ENCODE data around the gene PRR7. TPM values are rescaled to one million over a fixed set of nuclear protein-coding genes. Genes with fewer than 3 reads are reported as not detected.

Gene PRR7
- total RNA-seq, 2 experiments from 2014 or later, result 9.8 to 11.6 TPM

DNA sequence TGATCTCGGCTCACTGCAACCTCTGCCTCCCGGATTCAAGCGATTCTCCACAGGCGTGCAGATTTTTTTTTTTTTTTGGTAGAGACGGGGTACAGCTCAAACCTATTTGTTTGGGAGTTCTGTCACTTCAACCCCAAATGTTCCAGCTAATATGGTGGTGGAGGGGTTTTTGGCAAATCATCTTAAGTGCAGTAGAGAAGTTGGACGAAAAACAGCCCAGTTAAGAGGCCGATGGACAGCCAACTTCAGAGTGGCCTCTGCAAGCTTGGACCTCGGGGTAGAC is 756 bp upstream of the PRR7 start:
- Mint-ChIP-seq H3K36me3 (ENCODE audit: low read depth) (peaks cover 19% of the 10 kb centered on the region), H3K9me3 (ENCODE audit: insufficient read depth) (no peaks in the 10 kb centered on the region), H3K4me1 (ENCODE audit: low read depth) (peaks cover 43% of the 10 kb centered on the region), H3K27me3 (ENCODE audit: low read depth) (peaks cover 6% of the 10 kb centered on the region), H3K4me3 (peak overlapping the region; percentile 60), H3K27ac (peak overlapping the region; percentile 65)
- DNase-seq (no peak), ATAC-seq (no peak)
- CTCF ChIA-PET, result interaction anchor here (1.2 to 9.0 kb wide), 10 partner anchors 9 to 136 kb away, joined by 3 to 177 read pairs (median 16); no protein-coding TSS in a partner anchor
- POLR2A ChIA-PET, result interaction anchor here (0.6 to 19.4 kb wide), 11 partner anchors 8 to 140 kb away, joined by 3 to 245 read pairs (median 5); partner anchors contain the start of gene GRK6

GRCh38 chr5:177447066-177447610 is 524 bp downstream of the PRR7 start:
- peak overlapping the region; percentile 70 for H3K4me3 Mint-ChIP-seq
- ChIA-PET POLR2A (interaction anchor here (0.8 to 19.4 kb wide), 9 partner anchors 7 to 134 kb away, joined by 3 to 245 read pairs (median 6); partner anchors contain the start of gene GRK6), CTCF (interaction anchor here (0.7 to 9.0 kb wide), 10 partner anchors 8 to 57 kb away, joined by 3 to 177 read pairs (median 6); no protein-coding TSS in a partner anchor)
- H3K9me3 Mint-ChIP-seq (ENCODE audit: insufficient read depth), result no peaks in the 10 kb centered on the region
- peak; percentile 49 for ATAC-seq
- peaks cover 46% of the 10 kb centered on the region for H3K4me1 Mint-ChIP-seq (ENCODE audit: low read depth)
- peaks cover 12% of the 10 kb centered on the region for H3K36me3 Mint-ChIP-seq (ENCODE audit: low read depth)
- H3K27me3 Mint-ChIP-seq (ENCODE audit: low read depth), result peaks cover 6% of the 10 kb centered on the region
- DNase-seq, result peak; percentile 81
- H3K27ac Mint-ChIP-seq, result no peak overlapping the region

- POLR2A ChIA-PET, result interaction anchor here (0.8 to 19.4 kb wide), 10 partner anchors 7 to 135 kb away, joined by 3 to 245 read pairs (median 6); partner anchors contain the start of gene GRK6
- peaks cover 6% of the 10 kb centered on the region for H3K27me3 Mint-ChIP-seq (ENCODE audit: low read depth)
- no peaks in the 10 kb centered on the region for H3K9me3 Mint-ChIP-seq (ENCODE audit: insufficient read depth)
- H3K4me3 Mint-ChIP-seq, result peak overlapping the region; percentile 70
- DNase-seq (no peak), ATAC-seq (no peak)
- H3K4me1 Mint-ChIP-seq (ENCODE audit: low read depth), result peaks cover 43% of the 10 kb centered on the region
- H3K27ac Mint-ChIP-seq, result peak overlapping the region; percentile 52
- CTCF ChIA-PET, result interaction anchor here (0.7 to 9.0 kb wide), 10 partner anchors 9 to 79 kb away, joined by 3 to 177 read pairs (median 6); no protein-coding TSS in a partner anchor
- peaks cover 6% of the 10 kb centered on the region for H3K36me3 Mint-ChIP-seq (ENCODE audit: low read depth)
Measured at GRCh38 chr5:177447611-177448243, 1.1 kb downstream of the PRR7 start.

GRCh38 chr5:177448244-177448950 is 1.8 kb downstream of the PRR7 start:
- ATAC-seq (no peak), DNase-seq (no peak)
- ChIA-PET CTCF (interaction anchor here (1.1 to 9.0 kb wide), 9 partner anchors 9 to 79 kb away, joined by 3 to 177 read pairs (median 6); no protein-coding TSS in a partner anchor), POLR2A (interaction anchor here (1.0 to 19.4 kb wide), 6 partner anchors 8 to 135 kb away, joined by 3 to 245 read pairs (median 6); partner anchors contain the start of gene GRK6)
- peak overlapping the region; percentile 70 for H3K4me3 Mint-ChIP-seq
- peaks cover 48% of the 10 kb centered on the region for H3K4me1 Mint-ChIP-seq (ENCODE audit: low read depth)
- H3K9me3 Mint-ChIP-seq (ENCODE audit: insufficient read depth), result no peaks in the 10 kb centered on the region
- H3K27me3 Mint-ChIP-seq (ENCODE audit: low read depth), result peaks cover 9% of the 10 kb centered on the region
- peak overlapping the region; percentile 58 for H3K27ac Mint-ChIP-seq
- peaks cover 2% of the 10 kb centered on the region for H3K36me3 Mint-ChIP-seq (ENCODE audit: low read depth)

DNA sequence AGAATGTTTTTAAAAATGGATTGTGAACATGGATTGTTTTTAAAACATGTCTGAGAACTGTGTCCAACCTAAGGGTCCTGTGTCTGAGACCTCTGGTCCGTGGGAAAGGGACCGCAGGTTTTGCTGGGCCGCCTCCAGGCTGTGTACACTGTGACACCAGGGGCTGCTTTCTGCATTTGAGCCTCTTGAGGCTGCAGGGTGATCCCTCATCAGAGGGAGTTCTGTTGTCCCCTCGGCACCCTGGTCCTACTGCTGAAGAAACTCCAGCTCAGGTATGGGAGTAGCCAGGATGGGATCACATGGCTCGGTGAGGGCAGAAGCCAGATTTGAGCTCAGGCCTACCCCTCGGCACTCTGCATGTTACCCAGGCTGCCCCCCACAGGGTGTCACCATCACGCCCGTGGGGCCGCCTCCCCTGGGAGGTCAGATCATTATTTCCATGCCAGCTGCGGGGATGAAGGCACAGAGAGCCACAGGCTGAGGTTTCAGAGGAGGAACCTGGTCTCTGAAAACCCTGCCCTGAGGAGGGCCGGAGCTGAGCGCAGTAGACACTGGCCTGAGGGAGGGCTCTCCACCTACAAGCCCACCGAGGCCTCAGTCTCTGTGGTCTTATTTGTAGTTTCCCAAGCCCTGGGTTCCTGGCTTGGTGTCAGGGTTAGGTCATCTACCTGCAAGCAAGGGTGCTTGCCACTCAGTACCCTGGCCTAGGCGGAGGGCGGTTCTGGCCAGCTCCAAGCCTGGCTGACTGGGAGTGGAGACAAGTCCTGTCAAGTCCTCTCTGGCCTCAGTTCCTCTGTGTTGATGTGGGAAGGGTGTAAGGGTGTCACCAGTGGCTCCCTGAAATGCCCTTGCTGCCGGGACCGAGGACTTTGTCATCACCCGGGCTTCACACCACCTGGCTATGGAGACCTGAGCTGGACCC is 2.8 kb downstream of the PRR7 start:
- no peak for DNase-seq
- ATAC-seq, result no peak
- Mint-ChIP-seq H3K36me3 (ENCODE audit: low read depth) (peaks cover 2% of the 10 kb centered on the region), H3K27ac (no peak overlapping the region), H3K4me3 (no peak overlapping the region), H3K9me3 (ENCODE audit: insufficient read depth) (no peaks in the 10 kb centered on the region), H3K27me3 (ENCODE audit: low read depth) (peaks cover 9% of the 10 kb centered on the region), H3K4me1 (ENCODE audit: low read depth) (peaks cover 49% of the 10 kb centered on the region)
- ChIA-PET POLR2A (interaction anchor here (1.1 to 19.4 kb wide), 4 partner anchors 19 to 89 kb away, joined by 4 to 245 read pairs (median 16); partner anchors contain the start of gene GRK6), CTCF (interaction anchor here (1.4 to 9.0 kb wide), 5 partner anchors 8 to 59 kb away, joined by 4 to 177 read pairs (median 6); no protein-coding TSS in a partner anchor)

GRCh38 chr5:177450667-177451424 is 4.2 kb downstream of the PRR7 start:
- ATAC-seq (no peak), DNase-seq (no peak)
- Mint-ChIP-seq H3K36me3 (ENCODE audit: low read depth) (peaks cover 2% of the 10 kb centered on the region), H3K4me3 (no peak overlapping the region), H3K9me3 (ENCODE audit: insufficient read depth) (no peaks in the 10 kb centered on the region), H3K27me3 (ENCODE audit: low read depth) (peaks cover 9% of the 10 kb centered on the region), H3K4me1 (ENCODE audit: low read depth) (peaks cover 34% of the 10 kb centered on the region), H3K27ac (no peak overlapping the region)
- ChIA-PET CTCF (interaction anchor here (1.1 to 9.0 kb wide), 5 partner anchors 22 to 60 kb away, joined by 5 to 337 read pairs (median 175); partner anchors contain the start of genes GRK6 and PFN3), POLR2A (interaction anchor here (0.8 to 19.4 kb wide), 2 partner anchors 14 to 21 kb away, joined by 3 to 245 read pairs; partner anchors contain the start of gene GRK6)

DNA sequence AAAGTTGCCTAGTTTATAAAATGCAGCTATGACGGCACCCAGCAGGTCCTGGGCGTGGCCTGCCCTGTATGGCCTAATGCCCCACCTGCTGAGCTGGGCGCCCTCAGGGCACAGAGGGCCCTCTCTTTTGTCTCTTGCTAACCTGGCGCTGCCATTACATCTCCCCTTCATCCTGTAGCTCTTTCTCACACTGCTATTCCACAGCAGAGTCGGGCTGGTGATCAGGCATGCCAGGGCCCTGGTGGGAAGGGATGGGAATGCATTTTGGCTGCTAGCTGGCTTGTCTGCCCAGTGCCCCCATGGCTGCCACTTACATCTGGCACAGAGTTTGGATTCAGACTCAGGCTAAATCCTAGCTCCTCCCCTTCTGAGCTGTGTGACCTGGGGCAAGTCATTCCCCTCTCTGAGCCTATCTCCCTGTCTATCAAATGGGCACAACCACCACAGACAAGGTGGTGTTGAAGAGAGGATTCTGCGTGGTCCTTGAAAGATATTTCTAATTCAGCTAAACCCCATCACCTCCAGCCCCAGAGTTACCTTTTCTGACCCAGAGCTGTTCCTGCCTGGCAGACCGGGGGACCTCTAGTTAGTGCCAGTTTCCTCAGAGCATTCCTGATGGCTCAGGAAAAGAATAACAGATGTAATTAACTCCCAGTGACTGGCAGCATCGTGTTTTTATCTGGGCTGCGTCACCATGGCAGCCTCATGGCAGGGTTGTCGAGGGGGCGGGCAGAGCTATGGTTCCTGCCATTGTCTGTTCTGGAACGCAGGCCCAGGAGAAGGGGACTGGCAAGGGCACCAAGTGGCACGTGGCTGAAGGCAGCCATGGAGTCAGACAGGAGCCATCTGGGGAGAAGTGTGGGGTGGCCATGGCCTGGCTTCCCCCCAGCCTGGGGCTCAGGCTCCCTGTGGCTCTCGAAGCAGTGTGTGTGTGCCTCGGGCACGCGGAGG is 6.3 kb downstream of the PRR7 start:
- H3K9me3 Mint-ChIP-seq (ENCODE audit: insufficient read depth), result no peaks in the 10 kb centered on the region

DNA sequence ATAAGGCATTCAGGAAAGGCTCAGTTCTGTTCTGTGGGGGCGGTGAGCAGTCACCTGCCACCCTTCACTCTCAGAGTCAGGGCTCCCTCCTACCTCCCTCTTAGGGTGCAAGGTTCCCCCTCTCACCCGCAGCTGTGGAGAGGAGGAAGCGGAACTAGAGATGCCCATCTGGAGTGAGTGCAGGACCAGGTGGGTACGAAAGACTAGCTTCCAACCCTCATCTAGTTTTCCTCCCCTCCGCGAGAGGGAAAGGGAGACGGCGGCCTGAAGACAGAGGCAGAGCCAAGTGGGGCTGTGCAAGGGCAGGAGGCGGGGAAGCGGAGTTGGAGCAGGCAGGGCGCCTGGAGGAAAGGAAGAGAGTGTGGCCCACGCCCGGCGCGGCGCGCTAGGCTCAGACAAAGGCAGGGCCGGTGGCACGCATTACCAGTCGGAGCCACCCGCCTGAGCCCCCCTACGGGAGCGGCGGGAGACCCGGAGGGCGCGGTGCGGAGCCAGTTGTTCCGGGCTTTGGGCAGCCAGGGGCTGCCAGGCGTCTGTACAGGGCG is 7.3 kb downstream of the PRR7 start:
- H3K27ac Mint-ChIP-seq, result peak overlapping the region; percentile 77
- H3K4me1 Mint-ChIP-seq (ENCODE audit: low read depth), result peaks cover 30% of the 10 kb centered on the region
- ChIA-PET POLR2A (interaction anchor here (1.1 to 19.4 kb wide), 5 partner anchors 8 to 64 kb away, joined by 3 to 245 read pairs (median 21); partner anchors contain the start of genes GRK6 and PRR7), CTCF (interaction anchor here (1.1 to 8.6 kb wide), 19 partner anchors 9 to 145 kb away, joined by 3 to 337 read pairs (median 16); partner anchors contain the start of genes DDX41, GRK6, PDLIM7 and PFN3)
- no peaks in the 10 kb centered on the region for H3K9me3 Mint-ChIP-seq (ENCODE audit: insufficient read depth)
- DNase-seq (no peak), ATAC-seq (no peak)
- H3K36me3 Mint-ChIP-seq (ENCODE audit: low read depth), result peaks cover 7% of the 10 kb centered on the region
- H3K27me3 Mint-ChIP-seq (ENCODE audit: low read depth), result peaks cover 3% of the 10 kb centered on the region
- H3K4me3 Mint-ChIP-seq, result peak overlapping the region; percentile 78

More for the DNA sequence above, 6.3 kb downstream of the PRR7 start:
- DNase-seq (no peak), ATAC-seq (no peak)
- Mint-ChIP-seq H3K27ac (no peak overlapping the region), H3K4me3 (peak overlapping the region; percentile 78), H3K4me1 (ENCODE audit: low read depth) (peaks cover 38% of the 10 kb centered on the region), H3K36me3 (ENCODE audit: low read depth) (peaks cover 9% of the 10 kb centered on the region), H3K27me3 (ENCODE audit: low read depth) (peaks cover 9% of the 10 kb centered on the region)
- ChIA-PET POLR2A (interaction anchor here (1.1 to 19.4 kb wide), 5 partner anchors 19 to 63 kb away, joined by 3 to 245 read pairs (median 21); partner anchors contain the start of gene GRK6), CTCF (interaction anchor here (0.6 to 8.6 kb wide), 18 partner anchors 8 to 144 kb away, joined by 3 to 337 read pairs (median 5); partner anchors contain the start of genes DDX41, GRK6, PFN3 and PRR7)
